Testis (tissue), 3 donors: ENCODE results near the gene THADA. TPM values are rescaled to one million over a fixed set of nuclear protein-coding genes. Genes with fewer than 3 reads are reported as not detected.

ENCODE experiments used
- DNase-seq: peaks from one replicate; pipeline ENCODE4 v3.0.0-alpha.2; 2019
- H3K27ac ChIP-seq, 2 donors: fragments of 200-600 bp; sonication (generic); one replicate each; pipeline ENCODE4 v1.5.1; 2019
- H3K27me3 ChIP-seq: fragments of 200-600 bp; sonication (generic); one replicate; pipeline ENCODE4 v1.5.1; 2019
- H3K36me3 ChIP-seq: fragments of 200-600 bp; sonication (generic); one replicate; pipeline ENCODE4 v1.5.1; 2017; ENCODE audit warnings: low read depth; ENCODE audit errors: missing control alignments
- H3K4me1 ChIP-seq: fragments of 200-600 bp; sonication (generic); one replicate; pipeline ENCODE4 v1.5.1; 2019
- H3K4me3 ChIP-seq, 2 donors: fragments of 200-600 bp; sonication (generic); one replicate each; pipeline ENCODE4 v1.5.1; 2017 to 2019
- H3K9me3 ChIP-seq: fragments of 200-600 bp; sonication (generic); one replicate; pipeline ENCODE4 v1.5.1; 2017
- CTCF ChIP-seq, 3 experiments: fragments of 450-650 bp in 2 of 3; fragments of 200-600 bp in 1 of 3; sonication (generic) in 1 of 3; IDR thresholded peaks; one replicate each; pipeline ENCODE4 v1.5.1; 2016 to 2019; ENCODE audit warnings: antibody characterized with exemption in 3 of 3, mild to moderate bottlenecking in 2 of 3, moderate library complexity in 1 of 3
- POLR2A ChIP-seq: fragments of 450-650 bp; IDR thresholded peaks from one replicate; pipeline ENCODE4 v1.6.1; 2017; ENCODE audit warnings: antibody characterized with exemption, mild to moderate bottlenecking, moderate library complexity
- WGBS, 2 donors: methylation state at CpG; one replicate each; pipeline ENCODE4 v1.1.5; 2018; 5-methylcytosine and 5-hydroxymethylcytosine counted together
- intact Hi-C: fragments of 100-400 bp; cut with DNase I; formaldehyde crosslinking; loops from one replicate; pipeline ENCODE4 v1.15.1; 2023; ENCODE audit warnings: low total_unique reads
- polyA plus RNA-seq: library from polyadenylated mRNA; stranded (reverse); fragments of 350-450 nt; fragmentation: Illumina TruSeq; extraction: RNeasy Lipid Tissue Mini Kit (QIAGEN cat#74804); gene quantifications from one replicate; pipeline ENCODE4 v1.2.3, GENCODE V29; 2014; ENCODE audit warnings: low read depth, low replicate concordance; ENCODE audit not compliant: insufficient read depth
- total RNA-seq, 2 donors: library from RNA; depleted of rRNA; stranded (reverse); fragments of >200 nt; gene quantifications; one replicate each; pipeline ENCODE4 v1.2.3, GENCODE V29; 2016

Gene THADA
- total and polyA plus RNA-seq, 3 donors from 2014 or later: 29.5 to 43.9 (median 39.5) TPM

- H3K27ac ChIP-seq: peak overlapping the region; percentile 60 to 87
- H3K27me3 ChIP-seq: no peaks in the 10 kb centered on the region
- H3K4me3 ChIP-seq: no peak overlapping the region
- 53 to 66% methylated on average over 9 to 14 of the region's 14 CpGs for WGBS, 2 donors
- peak; percentile 87 for DNase-seq
- intact Hi-C loops: no loop called here
- H3K9me3 ChIP-seq: no peaks in the 10 kb centered on the region
- no peak for TF ChIP-seq POLR2A
- TF ChIP-seq CTCF (IDR thresholded peaks at IDR 0.05): no peak
- H3K36me3 ChIP-seq: no peaks in the 10 kb centered on the region
- peaks cover 30% of the 10 kb centered on the region for H3K4me1 ChIP-seq
These were observed 326.7 kb downstream of the THADA start for GRCh38 chr2:43269074-43269572.

- Histone ChIP-seq H3K4me3 (no peak overlapping the region), H3K27ac (peak overlapping the region; percentile 60 to 87), H3K9me3 (no peaks in the 10 kb centered on the region), H3K27me3 (no peaks in the 10 kb centered on the region), H3K36me3 (no peaks in the 10 kb centered on the region), H3K4me1 (peaks cover 30% of the 10 kb centered on the region)
- no peak for DNase-seq
- intact Hi-C loops: no loop called here
- WGBS, 2 donors: 67 to 76% methylated on average over 6 to 10 of the region's 10 CpGs
- TF ChIP-seq POLR2A (no peak), CTCF (IDR thresholded peaks at IDR 0.05) (no peak)
These were observed 327.5 kb downstream of the THADA start for GRCh38 chr2:43268066-43268953.

GRCh38 chr2:43267381-43267780 lies 328.5 kb downstream of the THADA start:
- H3K27ac ChIP-seq: peak overlapping the region in 1 of 2 donors; percentile 87
- DNase-seq: no peak
- H3K27me3 ChIP-seq: no peaks in the 10 kb centered on the region
- no peak for TF ChIP-seq POLR2A
- intact Hi-C loops: no loop called here
- H3K4me1 ChIP-seq: peaks cover 30% of the 10 kb centered on the region
- H3K9me3 ChIP-seq: no peaks in the 10 kb centered on the region
- no peak overlapping the region for H3K4me3 ChIP-seq
- no peaks in the 10 kb centered on the region for H3K36me3 ChIP-seq
- 87 to 90% methylated on average over 7 of the region's 7 CpGs for WGBS, 2 donors

- Histone ChIP-seq H3K27ac (peak overlapping the region in 1 of 2 donors; percentile 76), H3K27me3 (no peaks in the 10 kb centered on the region), H3K9me3 (no peaks in the 10 kb centered on the region), H3K36me3 (no peaks in the 10 kb centered on the region), H3K4me3 (no peak overlapping the region), H3K4me1 (peaks cover 30% of the 10 kb centered on the region)
- WGBS, 2 donors: 79 to 82% methylated on average over 4 of the region's 4 CpGs
- TF ChIP-seq CTCF (IDR thresholded peaks at IDR 0.05): no peak
- no peak for TF ChIP-seq POLR2A
- intact Hi-C loops: no loop called here
- peak; percentile 54 for DNase-seq
These were observed 329.1 kb downstream of the THADA start for GRCh38 chr2:43266711-43267111.

GRCh38 chr2:43265421-43265820 lies 330.4 kb downstream of the THADA start:
- WGBS, 2 donors: 50 to 56% methylated on average over 9 of the region's 9 CpGs
- no peak for DNase-seq
- H3K4me1 ChIP-seq: peaks cover 30% of the 10 kb centered on the region
- peak overlapping the region; percentile 2 to 76 for H3K27ac ChIP-seq
- H3K27me3 ChIP-seq: no peaks in the 10 kb centered on the region
- no peak overlapping the region for H3K4me3 ChIP-seq
- H3K9me3 ChIP-seq: no peaks in the 10 kb centered on the region
- intact Hi-C loops: no loop called here
- TF ChIP-seq POLR2A (no peak), CTCF (IDR thresholded peaks at IDR 0.05) (no peak)
- H3K36me3 ChIP-seq: no peaks in the 10 kb centered on the region
